DND-41 (cell line): ENCODE results near the gene AKAP8.

Source experiments
- ATAC-seq: fragments of 200-7000 bp; cut with Tn5 transposase; 3 replicates; pipeline ENCODE4 v1.9.1; 2021; ENCODE audit warnings: low read depth; ENCODE audit not compliant: insufficient read depth
- DNase-seq: peaks from one replicate; pipeline ENCODE4 v3.0.0-alpha.2; 2020
- H2AFZ ChIP-seq: 2 replicates; pipeline ENCODE4 v1.6.0; 2012; ENCODE audit warnings: low read depth, low read length
- H3K27ac ChIP-seq: 2 replicates; pipeline ENCODE4 v1.5.1; 2012; ENCODE audit warnings: low read length, inconsistent platforms
- H3K27me3 ChIP-seq: fragments of 200-600 bp; sonication (generic); 2 replicates; pipeline ENCODE4 v1.6.0; 2012; ENCODE audit warnings: low read length, mild to moderate bottlenecking, inconsistent platforms; ENCODE audit not compliant: insufficient read depth, poor library complexity
- H3K36me3 ChIP-seq: 2 replicates; pipeline ENCODE4 v1.5.1; 2012; ENCODE audit warnings: low read length, inconsistent platforms; ENCODE audit not compliant: insufficient read depth
- H3K4me1 ChIP-seq: 2 replicates; pipeline ENCODE4 v1.5.1; 2012; ENCODE audit warnings: mild to moderate bottlenecking, low read length; ENCODE audit not compliant: insufficient read depth
- H3K4me2 ChIP-seq: 2 replicates; pipeline ENCODE4 v1.6.0; 2012; ENCODE audit warnings: mild to moderate bottlenecking, moderate library complexity, low read length, inconsistent platforms; ENCODE audit not compliant: insufficient read depth
- H3K4me3 ChIP-seq, 2 experiments: fragments of 200-600 bp in 1 of 2; shearing (Covaris generic) in 1 of 2; 2 replicates each; pipeline ENCODE4 v1.5.1; 2012 to 2016; ENCODE audit warnings: inconsistent platforms in 2 of 2, low read length in 2 of 2, mild to moderate bottlenecking in 2 of 2, low read depth in 1 of 2, moderate library complexity in 1 of 2
- H3K79me2 ChIP-seq: 2 replicates; pipeline ENCODE4 v1.6.0; 2012; ENCODE audit warnings: low read length, inconsistent platforms; ENCODE audit not compliant: insufficient read depth
- H3K9ac ChIP-seq: 2 replicates; pipeline ENCODE4 v1.6.0; 2012; ENCODE audit warnings: low read depth, mild to moderate bottlenecking, inconsistent platforms, low read length, moderate library complexity
- H3K9me3 ChIP-seq: 2 replicates; pipeline ENCODE4 v1.5.1; 2012; ENCODE audit warnings: low read length, moderate library complexity, mild to moderate bottlenecking, inconsistent platforms; ENCODE audit not compliant: insufficient read depth, severe bottlenecking
- H4K20me1 ChIP-seq: 2 replicates; pipeline ENCODE4 v1.6.0; 2012; ENCODE audit warnings: low read length; ENCODE audit not compliant: insufficient read depth
- EZH2 ChIP-seq: IDR thresholded peaks from 3 replicates; pipeline ENCODE4 v1.6.1; 2012; ENCODE audit warnings: borderline replicate concordance, low read depth, mild to moderate bottlenecking, moderate library complexity, low read length, inconsistent platforms; ENCODE audit not compliant: severe bottlenecking
- TF ChIP-seq, protein P1 (sequence below): IDR thresholded peaks from 2 replicates; pipeline ENCODE4 v1.5.1; 2012; ENCODE audit warnings: borderline replicate concordance, low read length, moderate library complexity, mild to moderate bottlenecking; ENCODE audit not compliant: poor library complexity, severe bottlenecking; ENCODE audit errors: extremely low read depth

Gene AKAP8

DNA sequence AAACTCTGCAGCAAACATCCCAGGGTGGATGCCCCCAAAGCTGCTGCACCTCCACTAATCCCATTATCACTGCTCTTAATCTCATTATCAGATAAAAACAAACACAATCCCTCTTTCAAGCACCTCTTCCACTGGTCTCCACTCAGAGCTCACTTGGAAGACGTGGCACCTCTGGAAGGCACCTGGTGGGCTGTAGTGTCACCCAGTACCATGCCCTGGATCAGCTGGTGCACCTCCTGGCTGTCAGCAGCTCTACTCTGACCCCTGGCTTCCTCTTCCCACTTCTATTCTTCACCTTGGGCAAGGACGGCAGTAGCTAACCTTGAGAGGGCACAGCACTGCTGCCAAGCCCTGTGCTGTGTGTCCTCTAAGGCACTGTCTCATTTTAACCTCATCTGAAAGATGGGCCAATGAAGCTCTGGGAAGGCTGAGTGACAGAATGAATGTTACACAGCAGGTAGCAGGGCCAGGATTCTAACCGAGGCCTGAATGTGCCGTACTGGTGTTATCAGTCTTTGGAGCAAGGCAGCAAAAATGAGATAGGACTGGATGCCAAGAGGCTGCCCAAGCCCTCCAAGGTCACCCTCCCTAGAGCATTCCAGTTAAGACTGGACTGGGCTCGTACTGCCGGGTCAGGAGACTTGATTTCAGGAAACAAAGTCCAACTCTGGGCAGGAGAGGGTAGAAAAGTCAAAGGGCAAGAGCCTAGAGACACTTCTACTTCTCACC, 54.6 kb downstream of the AKAP8 start:
- H3K4me1 ChIP-seq = peaks cover 34% of the 10 kb centered on the region
- H4K20me1 ChIP-seq = peaks cover 90% of the 10 kb centered on the region
- H3K4me3 ChIP-seq = no peak overlapping the region
- no peak overlapping the region for H3K27ac ChIP-seq
- no peak for DNase-seq
- no peaks in the 10 kb centered on the region for H3K27me3 ChIP-seq
- no peak for TF ChIP-seq EZH2
- TF ChIP-seq, protein P1, sequence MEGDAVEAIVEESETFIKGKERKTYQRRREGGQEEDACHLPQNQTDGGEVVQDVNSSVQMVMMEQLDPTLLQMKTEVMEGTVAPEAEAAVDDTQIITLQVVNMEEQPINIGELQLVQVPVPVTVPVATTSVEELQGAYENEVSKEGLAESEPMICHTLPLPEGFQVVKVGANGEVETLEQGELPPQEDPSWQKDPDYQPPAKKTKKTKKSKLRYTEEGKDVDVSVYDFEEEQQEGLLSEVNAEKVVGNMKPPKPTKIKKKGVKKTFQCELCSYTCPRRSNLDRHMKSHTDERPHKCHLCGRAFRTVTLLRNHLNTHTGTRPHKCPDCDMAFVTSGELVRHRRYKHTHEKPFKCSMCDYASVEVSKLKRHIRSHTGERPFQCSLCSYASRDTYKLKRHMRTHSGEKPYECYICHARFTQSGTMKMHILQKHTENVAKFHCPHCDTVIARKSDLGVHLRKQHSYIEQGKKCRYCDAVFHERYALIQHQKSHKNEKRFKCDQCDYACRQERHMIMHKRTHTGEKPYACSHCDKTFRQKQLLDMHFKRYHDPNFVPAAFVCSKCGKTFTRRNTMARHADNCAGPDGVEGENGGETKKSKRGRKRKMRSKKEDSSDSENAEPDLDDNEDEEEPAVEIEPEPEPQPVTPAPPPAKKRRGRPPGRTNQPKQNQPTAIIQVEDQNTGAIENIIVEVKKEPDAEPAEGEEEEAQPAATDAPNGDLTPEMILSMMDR = no peak
- H3K9me3 ChIP-seq = no peaks in the 10 kb centered on the region
- no peak overlapping the region for H3K9ac ChIP-seq
- peak overlapping the region; percentile 26; the same call in 1 of the 2 replicates for H3K4me2 ChIP-seq
- H3K36me3 ChIP-seq = peaks cover 4% of the 10 kb centered on the region
- peak; percentile 17; the same call in 1 of the 3 replicates for ATAC-seq
- no peak overlapping the region for H2AFZ ChIP-seq
- H3K79me2 ChIP-seq = peaks cover 98% of the 10 kb centered on the region

DNA sequence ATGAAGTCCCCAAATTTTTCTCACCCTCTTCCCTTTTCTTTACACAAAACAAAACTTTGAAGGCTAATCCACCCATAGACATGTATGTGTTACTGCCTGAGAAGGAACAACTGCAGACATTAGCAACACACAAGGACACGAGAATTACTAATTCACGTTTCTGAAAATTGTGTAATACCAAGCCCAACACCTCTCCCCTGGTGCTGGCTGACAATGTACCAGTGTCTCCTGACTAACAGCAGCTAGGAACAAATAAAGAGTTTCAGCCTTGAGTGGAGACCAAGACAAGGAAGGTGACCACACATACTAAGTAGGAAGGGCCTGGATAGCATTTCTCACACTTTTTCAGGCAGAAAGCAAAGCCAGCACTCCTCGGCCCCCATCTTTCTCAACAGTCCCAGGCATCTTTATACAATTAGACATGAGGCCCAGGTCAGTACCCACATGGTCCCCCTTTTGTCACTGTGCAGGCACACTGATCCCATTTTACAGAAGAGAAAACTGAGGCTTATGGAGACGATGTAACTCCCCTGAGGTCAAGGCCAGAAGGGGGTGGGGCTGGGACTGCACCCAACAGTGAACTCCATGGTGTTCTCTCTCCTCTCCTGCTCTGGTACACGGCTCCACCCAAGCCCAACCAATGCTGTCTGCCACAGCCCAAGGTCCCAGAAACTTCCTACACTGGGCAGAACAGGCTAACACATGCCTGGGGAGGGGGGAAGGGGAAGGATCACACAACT, 55.9 kb downstream of the AKAP8 start:
- Histone ChIP-seq H3K4me1 (peaks cover 22% of the 10 kb centered on the region), H4K20me1 (peaks cover 90% of the 10 kb centered on the region), H2AFZ (no peak overlapping the region), H3K9me3 (no peaks in the 10 kb centered on the region), H3K27ac (no peak overlapping the region), H3K36me3 (peaks cover 1% of the 10 kb centered on the region; the same call in 1 of the 2 replicates), H3K4me3 (no peak overlapping the region), H3K9ac (no peak overlapping the region), H3K27me3 (no peaks in the 10 kb centered on the region), H3K4me2 (no peak overlapping the region), H3K79me2 (peaks cover 98% of the 10 kb centered on the region)
- TF ChIP-seq EZH2 = no peak
- TF ChIP-seq, protein P1 = no peak
- ATAC-seq (no peak), DNase-seq (no peak)

DNA sequence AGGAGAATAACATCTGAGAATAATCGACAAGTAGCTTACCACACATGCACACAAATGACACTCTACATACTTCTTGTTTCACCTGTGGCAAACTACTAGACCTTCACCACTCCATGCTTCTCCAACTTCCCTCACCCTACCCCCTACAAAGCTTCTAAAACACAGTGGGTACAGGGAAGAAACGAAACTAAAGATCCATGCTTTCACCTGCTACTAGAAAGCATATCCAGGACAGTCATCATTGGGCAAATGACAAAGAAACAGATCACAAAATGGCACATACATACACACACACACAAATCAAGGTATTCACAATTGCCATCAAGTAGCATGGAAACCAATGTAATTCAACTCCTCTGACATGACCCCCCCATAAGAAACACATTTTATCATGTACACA, 57.8 kb downstream of the AKAP8 start:
- H3K27ac ChIP-seq = no peak overlapping the region
- H3K79me2 ChIP-seq = peaks cover 98% of the 10 kb centered on the region
- no peaks in the 10 kb centered on the region for H3K9me3 ChIP-seq
- H3K9ac ChIP-seq = no peak overlapping the region
- no peak overlapping the region for H3K4me2 ChIP-seq
- no peak overlapping the region for H3K4me3 ChIP-seq
- DNase-seq (no peak), ATAC-seq (no peak)
- H3K4me1 ChIP-seq = peaks cover 10% of the 10 kb centered on the region
- H2AFZ ChIP-seq = no peak overlapping the region
- no peaks in the 10 kb centered on the region for H3K27me3 ChIP-seq
- peaks cover 11% of the 10 kb centered on the region for H3K36me3 ChIP-seq
- TF ChIP-seq EZH2 = no peak
- TF ChIP-seq, protein P1 = no peak
- peaks cover 91% of the 10 kb centered on the region for H4K20me1 ChIP-seq
